Dendritic cell treated with granulocyte-macrophage colony-stimulating factor and Interleukin-4, amounts not matched to agents 40 ng/mL and 50 ng/mL, for 4 days (primary cell): ENCODE results near the gene CCKAR.

ENCODE experiments used
- H3K27ac Mint-ChIP-seq: one replicate; pipeline ENCODE4 v1.8.0; 2022; ENCODE audit warnings: mild to moderate bottlenecking, mixed read lengths
- H3K27me3 Mint-ChIP-seq: one replicate; pipeline ENCODE4 v1.8.0; 2022; ENCODE audit warnings: mild to moderate bottlenecking, mixed read lengths
- H3K36me3 Mint-ChIP-seq: one replicate; pipeline ENCODE4 v1.8.0; 2022; ENCODE audit warnings: low read depth, mixed read lengths
- H3K4me1 Mint-ChIP-seq: one replicate; pipeline ENCODE4 v1.8.0; 2022; ENCODE audit warnings: low read depth, mixed read lengths
- H3K4me3 Mint-ChIP-seq: one replicate; pipeline ENCODE4 v1.8.0; 2022; ENCODE audit warnings: mild to moderate bottlenecking, moderate library complexity, mixed read lengths
- H3K9me3 Mint-ChIP-seq: one replicate; pipeline ENCODE4 v1.8.0; 2022; ENCODE audit warnings: mixed read lengths
- intact Hi-C: fragments of 100-400 bp; cut with micrococcal nuclease; formaldehyde crosslinking; loops from one replicate; pipeline ENCODE4 v1.15.0; 2022

Gene CCKAR

GRCh38 chr4:26490111-26490959, at the start of gene CCKAR:
Gene CCKAR, minus strand, starts transcription at chr4:26490484. Its CDS starts 217 bp downstream, at chr4:26490267.
- Mint-ChIP-seq H3K27ac (no peak within 1 kb of the TSS), H3K36me3 (no peaks in the 10 kb centered on the region), H3K9me3 (no peaks in the 10 kb centered on the region), H3K4me1 (no peaks in the 10 kb centered on the region), H3K4me3 (no peak within 1 kb of the TSS), H3K27me3 (peaks cover 8% of the 10 kb centered on the region)
- intact Hi-C loops, result no loop called here

- no peak overlapping the region for H3K27ac Mint-ChIP-seq
- H3K36me3 Mint-ChIP-seq, result no peaks in the 10 kb centered on the region
- intact Hi-C loops, result no loop called here
- H3K27me3 Mint-ChIP-seq, result no peaks in the 10 kb centered on the region
- H3K4me1 Mint-ChIP-seq, result no peaks in the 10 kb centered on the region
- H3K4me3 Mint-ChIP-seq, result no peak overlapping the region
- H3K9me3 Mint-ChIP-seq, result no peaks in the 10 kb centered on the region
These were observed 43.4 kb upstream of the CCKAR start for GRCh38 chr4:26533685-26534084.

- Mint-ChIP-seq H3K4me3 (no peak overlapping the region), H3K4me1 (no peaks in the 10 kb centered on the region), H3K9me3 (no peaks in the 10 kb centered on the region), H3K27me3 (no peaks in the 10 kb centered on the region), H3K36me3 (no peaks in the 10 kb centered on the region), H3K27ac (no peak overlapping the region)
- intact Hi-C loops, result no loop called here
These were observed 41.3 kb upstream of the CCKAR start for GRCh38 chr4:26531491-26532116.

GRCh38 chr4:26530099-26530498, 39.8 kb upstream of the CCKAR start:
- no peaks in the 10 kb centered on the region for H3K36me3 Mint-ChIP-seq
- peaks cover 1% of the 10 kb centered on the region for H3K27me3 Mint-ChIP-seq
- H3K4me1 Mint-ChIP-seq, result no peaks in the 10 kb centered on the region
- no peaks in the 10 kb centered on the region for H3K9me3 Mint-ChIP-seq
- H3K4me3 Mint-ChIP-seq, result no peak overlapping the region
- intact Hi-C loops, result no loop called here
- no peak overlapping the region for H3K27ac Mint-ChIP-seq

- Mint-ChIP-seq H3K27ac (no peak overlapping the region), H3K4me1 (no peaks in the 10 kb centered on the region), H3K27me3 (peaks cover 1% of the 10 kb centered on the region), H3K36me3 (no peaks in the 10 kb centered on the region), H3K9me3 (no peaks in the 10 kb centered on the region), H3K4me3 (no peak overlapping the region)
- intact Hi-C loops, result no loop called here
These were observed 39.2 kb upstream of the CCKAR start for GRCh38 chr4:26529479-26529878.

GRCh38 chr4:26525771-26526150, 35.5 kb upstream of the CCKAR start:
- H3K4me1 Mint-ChIP-seq, result no peaks in the 10 kb centered on the region
- intact Hi-C loops, result no loop called here
- no peaks in the 10 kb centered on the region for H3K9me3 Mint-ChIP-seq
- H3K4me3 Mint-ChIP-seq, result no peak overlapping the region
- no peak overlapping the region for H3K27ac Mint-ChIP-seq
- no peaks in the 10 kb centered on the region for H3K36me3 Mint-ChIP-seq
- H3K27me3 Mint-ChIP-seq, result peaks cover 5% of the 10 kb centered on the region

GRCh38 chr4:26525136-26525770, 35.0 kb upstream of the CCKAR start:
- Mint-ChIP-seq H3K9me3 (no peaks in the 10 kb centered on the region), H3K36me3 (no peaks in the 10 kb centered on the region), H3K27ac (no peak overlapping the region), H3K27me3 (peaks cover 6% of the 10 kb centered on the region), H3K4me1 (no peaks in the 10 kb centered on the region), H3K4me3 (no peak overlapping the region)
- intact Hi-C loops, result no loop called here

GRCh38 chr4:26524011-26524410, 33.7 kb upstream of the CCKAR start:
- H3K4me1 Mint-ChIP-seq, result no peaks in the 10 kb centered on the region
- no peak overlapping the region for H3K27ac Mint-ChIP-seq
- no peaks in the 10 kb centered on the region for H3K9me3 Mint-ChIP-seq
- H3K27me3 Mint-ChIP-seq, result peaks cover 6% of the 10 kb centered on the region
- no peak overlapping the region for H3K4me3 Mint-ChIP-seq
- no peaks in the 10 kb centered on the region for H3K36me3 Mint-ChIP-seq
- intact Hi-C loops, result no loop called here

- no peaks in the 10 kb centered on the region for H3K4me1 Mint-ChIP-seq
- no peak overlapping the region for H3K27ac Mint-ChIP-seq
- no peaks in the 10 kb centered on the region for H3K36me3 Mint-ChIP-seq
- H3K4me3 Mint-ChIP-seq, result no peak overlapping the region
- peaks cover 9% of the 10 kb centered on the region for H3K27me3 Mint-ChIP-seq
- H3K9me3 Mint-ChIP-seq, result no peaks in the 10 kb centered on the region
- intact Hi-C loops, result no loop called here
These were observed 32.2 kb upstream of the CCKAR start for GRCh38 chr4:26522478-26522877.

- H3K9me3 Mint-ChIP-seq, result no peaks in the 10 kb centered on the region
- H3K27me3 Mint-ChIP-seq, result peaks cover 9% of the 10 kb centered on the region
- H3K4me3 Mint-ChIP-seq, result no peak overlapping the region
- no peaks in the 10 kb centered on the region for H3K4me1 Mint-ChIP-seq
- no peak overlapping the region for H3K27ac Mint-ChIP-seq
- H3K36me3 Mint-ChIP-seq, result no peaks in the 10 kb centered on the region
- intact Hi-C loops, result no loop called here
These were observed 30.6 kb upstream of the CCKAR start for GRCh38 chr4:26520728-26521450.

- Mint-ChIP-seq H3K9me3 (no peaks in the 10 kb centered on the region), H3K27me3 (peaks cover 9% of the 10 kb centered on the region), H3K4me1 (no peaks in the 10 kb centered on the region), H3K36me3 (no peaks in the 10 kb centered on the region), H3K27ac (no peak overlapping the region), H3K4me3 (no peak overlapping the region)
- intact Hi-C loops, result no loop called here
These were observed 25.7 kb upstream of the CCKAR start for GRCh38 chr4:26515936-26516335.

- no peak overlapping the region for H3K4me3 Mint-ChIP-seq
- peaks cover 6% of the 10 kb centered on the region for H3K27me3 Mint-ChIP-seq
- no peaks in the 10 kb centered on the region for H3K9me3 Mint-ChIP-seq
- no peaks in the 10 kb centered on the region for H3K36me3 Mint-ChIP-seq
- H3K27ac Mint-ChIP-seq, result no peak overlapping the region
- H3K4me1 Mint-ChIP-seq, result no peaks in the 10 kb centered on the region
- intact Hi-C loops, result no loop called here
These were observed 20.2 kb upstream of the CCKAR start for GRCh38 chr4:26510334-26510964.

GRCh38 chr4:26509681-26510333, 19.5 kb upstream of the CCKAR start:
- intact Hi-C loops, result no loop called here
- no peak overlapping the region for H3K4me3 Mint-ChIP-seq

More at GRCh38 chr4:26509681-26510333, 19.5 kb upstream of the CCKAR start:
- Mint-ChIP-seq H3K4me1 (no peaks in the 10 kb centered on the region), H3K27ac (no peak overlapping the region), H3K27me3 (peaks cover 6% of the 10 kb centered on the region), H3K36me3 (no peaks in the 10 kb centered on the region), H3K9me3 (no peaks in the 10 kb centered on the region)
